GM18508 (cell line): Measurements from ENCODE around the gene TMEM14A.

Source experiments
- ATAC-seq: cut with Tn5 transposase; IDR thresholded peaks from one replicate; pipeline ENCODE4 v1.9.1; 2021; ENCODE audit warnings: moderate number of reproducible peaks; ENCODE audit not compliant: insufficient read depth, unreplicated experiment

Gene TMEM14A, protein sequence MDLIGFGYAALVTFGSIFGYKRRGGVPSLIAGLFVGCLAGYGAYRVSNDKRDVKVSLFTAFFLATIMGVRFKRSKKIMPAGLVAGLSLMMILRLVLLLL

DNA sequence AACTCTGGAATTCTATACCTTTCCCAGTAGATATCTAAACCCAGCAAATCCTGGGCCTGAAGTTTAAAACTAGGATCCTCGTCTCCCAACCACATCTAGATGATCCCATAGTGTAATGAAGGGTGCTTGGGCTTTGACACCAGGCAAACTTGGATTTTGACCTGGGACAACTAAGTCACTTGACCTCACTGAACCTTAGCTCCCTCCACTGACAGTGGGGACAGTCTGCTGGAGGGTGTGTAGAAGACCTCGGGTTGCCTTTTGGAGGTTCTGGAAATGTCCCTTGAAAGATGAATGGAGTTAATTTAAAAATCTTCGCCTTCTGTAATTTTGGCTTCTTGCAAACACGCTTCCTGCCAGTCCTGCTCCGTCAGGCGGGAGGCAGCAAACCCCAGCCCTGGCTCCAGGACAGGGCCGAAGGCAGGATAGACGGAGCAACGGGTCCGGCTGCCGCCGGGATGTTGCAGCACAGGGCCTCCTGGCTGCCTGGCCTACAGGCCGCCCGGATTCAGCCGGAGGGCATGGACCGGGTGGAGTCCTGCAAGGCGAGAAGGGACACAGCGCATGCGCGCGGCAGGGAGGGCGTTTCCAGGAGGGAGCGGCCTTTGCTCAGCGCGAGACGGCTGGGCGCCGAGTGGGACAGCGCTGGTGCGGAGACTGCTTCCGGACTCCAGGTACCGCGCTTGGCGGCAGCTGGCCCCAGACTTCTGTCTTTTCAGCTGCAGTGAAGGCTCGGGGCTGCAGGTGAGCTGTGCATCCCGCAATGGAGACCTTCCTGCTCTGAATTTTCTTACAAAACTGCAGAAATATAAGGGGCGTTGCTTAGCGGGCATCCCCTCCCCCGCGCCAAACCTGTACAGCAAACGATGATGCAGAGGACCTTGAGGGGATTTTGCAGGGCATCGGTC lies at the start of gene TMEM14A:
Gene TMEM14A (plus strand): TSS at position 612 of the 908 bp plus-strand sequence. CDS start 5,990 bp downstream, outside the sequence.
- peak; percentile 83 for ATAC-seq

DNA sequence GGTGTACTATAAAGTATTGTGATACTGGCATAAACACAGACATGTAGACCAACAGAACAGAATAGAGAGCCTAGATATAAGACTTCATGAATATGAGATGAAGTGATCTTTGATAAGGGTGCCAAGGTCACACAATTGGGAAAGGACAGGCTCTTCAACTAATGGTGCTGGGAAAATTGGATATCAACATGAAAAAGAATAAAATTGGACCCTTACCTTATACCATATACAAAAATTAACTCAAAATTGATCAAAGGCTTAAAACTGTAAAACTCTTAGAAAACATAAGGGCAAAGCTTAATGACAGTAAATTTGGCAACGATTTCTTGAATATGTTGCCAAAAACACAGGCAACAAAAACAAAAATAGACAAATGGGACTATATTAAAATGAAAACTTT lies 49.3 kb upstream of the TMEM14A start:
- no peak for ATAC-seq

DNA sequence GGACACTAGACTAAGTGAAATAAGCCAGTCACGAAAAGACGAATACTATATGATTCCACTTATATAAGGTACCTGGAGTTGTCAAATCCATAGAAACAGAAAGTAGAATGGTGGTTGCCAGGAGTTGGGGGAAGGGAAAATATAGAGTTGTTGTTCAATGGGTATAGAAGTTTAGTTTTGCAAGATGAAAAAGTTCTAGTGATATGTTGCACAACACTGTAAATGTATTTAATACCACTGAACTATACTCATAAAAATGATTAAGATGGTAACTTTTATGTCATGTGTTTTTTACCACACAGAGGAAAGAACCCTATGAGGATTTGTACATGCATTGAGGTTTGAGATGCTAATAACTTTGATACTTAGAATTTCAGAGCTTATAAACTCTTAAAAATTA lies 48.1 kb upstream of the TMEM14A start:
- no peak for ATAC-seq

DNA sequence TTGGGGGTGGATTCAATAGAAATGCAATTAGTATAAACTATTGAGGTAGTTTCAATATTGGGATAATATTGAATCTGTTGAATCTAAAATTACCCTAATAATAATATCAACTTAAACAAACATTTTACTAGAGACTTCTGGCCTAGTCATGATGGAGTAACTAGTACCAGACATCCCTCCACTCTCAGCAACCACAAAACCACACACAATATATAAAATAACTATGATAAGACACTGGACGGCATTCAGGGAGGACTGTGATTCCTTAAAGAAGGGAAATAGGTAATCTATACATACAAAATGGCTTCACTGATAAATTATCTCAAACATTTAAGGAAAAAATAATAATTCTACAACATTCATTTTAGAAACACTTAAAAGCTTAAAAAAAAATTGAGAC lies 38.9 kb upstream of the TMEM14A start:
- no peak for ATAC-seq

DNA sequence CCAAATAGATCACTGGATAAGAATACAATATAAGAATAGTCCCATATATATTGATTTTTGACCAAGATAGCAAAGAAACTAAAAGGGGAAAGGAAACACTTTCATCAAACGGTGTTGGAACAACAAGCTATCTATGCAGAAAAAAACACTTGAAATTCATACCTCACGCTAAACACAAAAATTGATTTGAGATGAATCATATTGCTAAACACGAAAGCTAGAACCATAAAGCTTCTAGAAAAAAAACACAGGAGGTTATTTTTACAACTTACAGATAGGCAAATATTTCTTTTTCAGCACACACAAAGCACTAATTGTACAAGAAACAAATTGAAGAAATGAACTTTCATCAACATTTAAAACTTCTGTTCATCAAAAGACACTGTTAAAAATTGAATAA lies 36.7 kb upstream of the TMEM14A start:
- no peak for ATAC-seq

DNA sequence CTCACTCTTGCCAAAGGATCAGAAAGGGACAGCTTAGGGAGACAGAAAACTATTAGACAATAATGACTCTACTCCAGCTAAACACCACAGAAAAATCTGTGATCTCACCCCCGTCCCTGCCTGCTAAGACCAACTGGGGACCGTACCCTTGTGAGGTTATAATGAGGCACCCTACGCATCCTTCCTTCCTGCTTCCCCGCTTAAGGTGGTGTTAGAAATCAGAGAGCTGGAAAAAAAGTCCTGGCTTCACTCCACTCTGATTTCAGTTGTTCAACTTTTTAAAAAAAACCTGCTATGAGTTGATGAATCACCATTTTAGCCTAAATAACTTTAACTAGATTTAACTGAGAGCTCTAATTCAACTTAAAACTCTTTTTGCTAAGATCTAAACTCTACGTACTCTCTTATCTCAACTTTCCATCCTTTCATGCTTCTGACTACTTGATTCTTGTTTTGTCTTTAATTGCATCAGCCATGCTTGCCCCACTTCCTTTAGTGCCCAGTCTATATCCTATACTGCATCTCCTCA lies 35.8 kb upstream of the TMEM14A start:
- no peak for ATAC-seq

DNA sequence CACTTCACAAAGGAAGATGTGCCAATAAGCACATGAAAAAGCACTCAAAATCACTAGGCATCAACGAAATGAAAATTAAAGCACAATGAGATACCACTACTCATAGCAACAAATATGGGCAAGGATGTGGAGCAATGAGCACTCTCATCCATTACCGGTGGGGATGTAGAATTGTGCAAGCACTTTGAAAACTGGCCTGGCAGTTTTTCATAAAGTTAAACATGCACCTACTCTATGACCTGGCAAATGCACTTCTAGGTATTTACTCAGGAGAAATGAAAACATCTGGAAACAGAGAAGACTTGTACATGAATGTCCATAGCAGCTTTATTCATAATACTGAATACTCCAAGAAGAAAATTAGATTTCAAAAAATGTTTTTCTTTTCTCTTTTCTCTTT lies 34.1 kb upstream of the TMEM14A start:
- no peak for ATAC-seq

DNA sequence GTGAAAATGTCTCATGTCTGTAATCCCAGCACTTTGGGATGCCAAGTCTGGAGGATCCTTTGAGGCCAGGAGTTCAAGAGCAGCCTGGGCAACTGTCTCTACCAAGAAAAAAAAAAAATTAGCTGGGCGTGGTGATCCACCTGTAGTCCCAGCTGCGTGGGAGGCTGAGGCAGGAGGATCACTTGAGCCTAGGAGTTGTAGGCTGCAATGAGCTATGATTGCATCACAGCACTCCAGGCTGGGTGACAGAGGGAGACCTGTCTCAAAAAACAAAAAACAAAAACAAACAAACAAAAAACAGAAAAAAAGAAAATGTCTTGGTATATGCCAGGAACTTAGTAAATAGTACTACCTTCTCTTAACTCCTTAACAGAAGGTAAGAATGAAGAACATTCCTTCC lies 31.4 kb upstream of the TMEM14A start:
- no peak for ATAC-seq

DNA sequence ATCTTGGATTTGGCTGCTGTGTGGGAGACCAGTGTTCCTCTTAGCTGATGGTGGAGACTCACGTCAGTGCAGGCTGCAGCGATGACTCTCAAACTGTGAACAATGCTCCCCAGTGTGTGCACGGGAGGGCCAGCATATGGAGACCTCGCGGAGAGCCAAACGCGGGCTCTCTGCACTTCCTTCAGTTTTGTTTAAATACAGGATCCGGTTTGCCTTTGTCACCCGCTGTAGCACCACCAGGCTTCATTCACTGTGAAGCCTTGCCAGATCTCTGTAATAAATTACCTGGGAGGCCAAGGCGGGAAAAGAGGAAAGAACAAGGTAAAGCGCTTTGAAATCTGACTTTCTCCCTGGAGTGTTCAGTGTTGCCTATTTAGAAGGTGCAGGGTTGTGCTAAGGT lies 30.7 kb upstream of the TMEM14A start:
- no peak for ATAC-seq

DNA sequence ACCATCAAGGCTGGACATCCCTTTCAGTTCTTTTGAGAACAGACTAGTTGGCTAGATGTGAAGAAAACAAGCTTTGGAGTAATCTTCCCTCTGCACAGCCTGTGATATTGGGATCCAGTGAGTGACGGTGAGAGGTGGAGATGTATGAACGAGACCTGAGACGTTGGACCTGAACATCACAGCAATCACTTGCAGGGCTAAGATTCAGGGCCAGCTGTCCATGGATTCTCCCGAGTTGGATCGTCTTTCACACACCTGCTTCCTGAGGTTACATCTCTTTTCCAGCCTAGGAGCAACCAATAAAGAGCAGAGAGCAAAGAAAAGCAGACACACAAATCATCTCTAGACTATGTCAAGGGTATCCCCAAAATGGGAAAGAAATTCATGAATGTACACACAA lies 30.0 kb upstream of the TMEM14A start:
- no peak for ATAC-seq

DNA sequence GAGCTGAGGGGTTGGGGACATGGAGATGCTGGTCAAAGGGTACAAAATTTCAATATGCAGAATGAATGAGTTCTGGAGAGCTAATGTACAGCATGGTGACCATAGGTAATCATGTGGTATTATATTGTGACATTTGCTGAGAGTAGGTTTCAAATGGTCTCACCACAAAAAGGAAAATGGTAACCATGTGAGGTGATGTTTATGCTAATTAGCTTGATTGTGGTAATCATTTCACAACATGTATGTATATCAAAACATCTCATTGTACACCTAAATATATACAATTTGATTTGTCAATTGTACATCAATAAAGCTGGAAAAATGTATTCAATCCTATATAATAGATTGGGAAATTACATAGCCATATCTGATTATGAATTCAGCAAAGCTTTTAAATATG lies 29.5 kb upstream of the TMEM14A start:
- ATAC-seq: no peak

DNA sequence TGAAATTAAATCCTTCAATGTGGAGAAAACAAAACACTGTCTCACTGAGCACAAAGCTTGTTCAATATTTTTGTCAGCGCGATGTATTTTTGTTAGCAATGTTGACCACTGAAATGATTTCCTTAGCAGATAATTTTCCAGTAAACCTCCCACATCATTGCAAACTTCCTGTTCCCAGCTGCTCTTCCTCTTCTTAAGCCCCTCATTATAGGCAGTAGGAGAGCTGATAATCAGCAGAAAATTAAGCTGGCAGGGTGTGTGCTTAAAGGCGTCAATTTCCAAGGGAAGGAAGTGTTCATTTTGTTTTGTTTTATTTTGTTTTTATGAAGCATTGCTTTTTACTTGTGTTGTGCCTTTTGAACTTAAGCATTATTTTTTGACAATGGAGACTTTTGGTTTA lies 29.1 kb upstream of the TMEM14A start:
- ATAC-seq: no peak

DNA sequence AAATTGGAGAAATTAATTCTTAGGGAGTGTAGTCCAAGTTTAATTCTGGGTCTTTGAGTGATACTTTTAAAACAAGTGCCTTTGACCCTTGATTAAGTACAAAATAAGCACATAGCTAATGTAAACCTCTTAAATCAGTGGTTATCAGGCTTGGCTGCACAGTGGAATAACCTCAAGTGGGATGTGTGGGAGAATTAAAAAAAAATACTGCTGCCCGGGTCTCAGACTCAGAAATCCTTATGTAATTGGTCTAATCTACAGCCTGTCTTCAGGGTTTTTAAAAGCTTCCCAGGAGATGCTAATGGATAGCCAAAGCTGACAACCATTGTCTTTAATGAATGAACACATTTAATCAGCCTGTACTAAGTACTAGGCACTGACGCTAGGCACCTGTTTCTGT lies 28.5 kb upstream of the TMEM14A start:
- no peak for ATAC-seq

DNA sequence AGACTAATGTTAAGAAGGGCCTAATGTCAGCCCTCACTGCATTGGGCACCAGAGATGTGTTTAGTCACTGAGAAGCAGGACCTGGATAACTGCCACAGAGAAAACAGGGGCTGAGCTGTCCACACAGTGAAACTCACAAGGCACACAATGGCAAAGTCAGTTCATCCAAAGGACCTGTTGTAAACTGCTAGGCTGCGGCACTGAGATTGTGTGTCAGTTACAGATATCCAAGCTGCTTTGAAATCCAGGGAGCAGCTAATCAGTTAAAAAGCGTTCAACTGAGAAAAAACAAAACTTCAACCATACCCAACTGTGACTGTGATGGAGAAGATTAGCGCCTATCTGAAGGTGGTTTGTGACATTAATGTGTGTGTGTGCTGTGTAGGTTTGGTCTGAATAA lies 27.8 kb upstream of the TMEM14A start:
- ATAC-seq: no peak

DNA sequence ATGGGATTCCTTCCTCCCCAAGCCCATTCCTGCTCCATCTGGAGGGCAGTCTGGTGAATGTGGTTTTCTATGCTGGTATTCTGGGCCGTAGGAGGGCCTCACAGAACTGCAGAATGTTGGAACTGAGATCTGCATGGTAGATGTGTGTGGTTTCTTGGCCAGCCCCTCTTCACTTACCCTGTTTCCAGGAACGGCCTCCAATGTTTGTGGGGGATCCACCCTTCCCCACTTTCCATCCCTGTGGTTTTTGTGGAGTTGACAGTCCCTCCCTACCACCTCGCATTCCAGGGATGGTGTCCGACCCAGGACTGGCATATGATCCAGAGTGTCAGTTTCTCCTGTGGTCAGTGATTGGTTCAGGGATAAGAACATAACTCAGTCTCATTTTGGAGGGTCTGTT lies 26.7 kb upstream of the TMEM14A start:
- ATAC-seq: no peak

DNA sequence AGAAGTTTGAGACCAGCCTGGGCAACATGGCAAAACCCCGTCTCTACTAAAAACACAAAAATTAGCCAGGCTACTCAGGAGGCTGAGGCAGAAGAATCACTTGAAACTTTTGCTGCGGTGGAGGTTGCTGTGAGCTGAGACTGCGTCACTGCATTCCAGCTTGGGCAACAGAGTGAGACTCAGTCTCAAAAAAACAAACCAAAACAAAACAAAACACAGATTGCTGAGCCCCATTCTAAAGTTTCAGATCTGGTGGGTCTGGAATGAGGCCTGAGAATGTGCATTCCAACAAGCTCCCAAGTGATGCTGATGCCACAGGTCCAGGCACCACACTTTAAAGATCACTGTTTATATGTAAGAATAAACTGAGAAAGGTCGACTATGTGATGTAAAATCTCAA lies 24.9 kb upstream of the TMEM14A start:
- no peak for ATAC-seq

DNA sequence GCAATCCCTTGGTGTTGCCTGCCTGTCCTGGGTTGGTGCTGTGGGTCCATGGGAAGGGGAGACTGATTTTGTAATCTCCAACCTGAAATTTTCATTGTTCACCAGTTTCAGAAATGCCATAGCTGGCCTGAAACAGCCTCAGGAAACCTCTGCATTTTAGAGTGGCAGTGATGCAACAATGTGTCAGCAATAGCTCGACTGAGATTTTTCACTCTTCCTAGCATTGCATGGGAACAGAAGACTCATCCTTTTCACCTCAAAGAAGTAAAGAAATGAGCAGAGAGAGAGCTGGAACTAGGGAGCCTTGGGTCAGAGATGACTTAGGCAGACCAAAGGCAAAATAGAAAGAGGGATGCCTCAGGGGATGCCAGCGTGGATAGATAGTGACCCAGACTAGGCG lies 23.7 kb upstream of the TMEM14A start:
- no peak for ATAC-seq

DNA sequence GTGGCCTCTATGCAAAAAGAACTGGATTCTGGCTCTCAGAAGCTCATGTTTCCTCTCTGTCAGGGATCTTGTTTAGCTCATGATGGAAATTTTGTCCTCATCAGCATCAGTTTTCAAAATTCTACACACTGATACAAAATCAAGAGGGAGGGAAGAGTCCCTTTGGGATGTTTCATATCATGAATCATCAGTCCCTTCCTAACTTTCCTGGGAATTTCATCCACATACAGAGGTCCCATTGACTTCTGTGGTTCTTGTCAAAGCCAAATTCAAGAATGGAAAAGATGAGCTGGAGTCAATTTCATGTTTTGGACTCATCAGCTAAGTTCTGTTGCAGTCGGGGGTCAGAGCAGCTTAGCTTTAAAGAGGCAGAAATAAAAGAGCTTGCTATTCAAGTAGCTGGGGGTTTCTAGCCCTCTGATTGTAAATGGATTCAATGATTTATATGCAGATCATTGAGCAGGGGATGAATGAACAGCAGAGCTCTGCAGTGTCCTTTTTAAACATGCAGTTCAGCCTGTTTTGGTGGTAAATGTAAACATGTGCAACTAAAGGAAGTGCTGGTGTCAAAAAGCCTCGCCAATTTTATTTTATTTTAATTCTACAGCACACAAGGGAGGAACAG lies 21.3 kb upstream of the TMEM14A start:
- no peak for ATAC-seq

DNA sequence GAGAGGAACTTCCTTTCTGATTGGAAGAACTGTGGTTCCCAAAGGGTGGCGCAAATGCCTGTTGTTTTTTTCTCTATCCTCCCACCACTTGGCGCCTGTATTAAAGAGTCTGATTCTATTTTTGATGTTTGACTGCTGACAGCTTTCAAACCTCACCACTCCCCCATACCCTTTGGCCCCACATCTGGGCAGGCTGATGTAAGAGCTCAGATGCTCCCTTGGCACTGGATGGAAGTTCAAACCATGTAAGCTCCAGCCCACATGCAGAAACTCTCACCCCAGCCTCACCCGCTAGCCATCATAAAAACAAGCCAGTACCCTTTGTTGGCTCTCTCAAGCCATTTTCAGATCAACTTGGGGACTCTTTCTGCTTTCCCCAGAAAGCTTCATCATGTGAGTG lies 20.0 kb upstream of the TMEM14A start:
- no peak for ATAC-seq

DNA sequence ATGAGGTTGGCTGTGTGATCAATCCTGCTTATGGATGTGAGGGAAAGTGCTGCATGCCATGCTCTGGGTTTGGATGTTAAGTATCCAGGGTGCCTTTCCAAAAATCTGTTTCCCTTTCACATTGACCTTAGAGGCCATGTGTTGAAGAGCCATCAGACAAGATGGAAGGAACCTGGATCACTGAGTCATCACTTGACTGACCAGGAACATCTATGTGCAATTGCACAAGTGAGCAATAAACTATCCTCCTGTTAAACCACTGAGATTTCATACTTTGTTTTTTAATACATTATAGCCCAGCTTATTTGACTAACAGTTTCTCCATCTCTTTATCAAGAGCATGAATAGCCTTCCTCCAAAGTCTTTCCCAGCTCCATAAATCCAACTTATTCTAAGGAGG lies 17.8 kb upstream of the TMEM14A start:
- ATAC-seq: no peak

DNA sequence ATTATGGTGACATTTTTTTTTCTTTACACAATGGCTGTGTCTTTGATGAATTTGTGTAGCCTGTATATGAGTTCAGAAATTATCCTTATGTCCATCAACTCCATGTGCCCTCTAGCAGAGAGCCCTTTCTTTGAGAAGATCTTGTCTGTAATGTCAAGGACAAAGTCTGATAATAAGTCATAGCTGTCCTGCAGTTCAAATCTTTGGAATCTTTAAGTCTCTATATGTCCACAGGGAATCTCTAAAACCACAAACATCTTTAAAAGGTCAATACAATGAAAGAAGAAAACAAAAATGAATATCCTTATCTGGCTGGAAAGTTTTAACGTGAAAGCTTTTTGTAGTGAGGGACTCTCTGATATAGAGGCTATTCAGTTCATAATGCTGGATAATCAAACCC lies 16.9 kb upstream of the TMEM14A start:
- ATAC-seq: no peak
